ENCODE measurements around the gene IQCM.

DNA sequence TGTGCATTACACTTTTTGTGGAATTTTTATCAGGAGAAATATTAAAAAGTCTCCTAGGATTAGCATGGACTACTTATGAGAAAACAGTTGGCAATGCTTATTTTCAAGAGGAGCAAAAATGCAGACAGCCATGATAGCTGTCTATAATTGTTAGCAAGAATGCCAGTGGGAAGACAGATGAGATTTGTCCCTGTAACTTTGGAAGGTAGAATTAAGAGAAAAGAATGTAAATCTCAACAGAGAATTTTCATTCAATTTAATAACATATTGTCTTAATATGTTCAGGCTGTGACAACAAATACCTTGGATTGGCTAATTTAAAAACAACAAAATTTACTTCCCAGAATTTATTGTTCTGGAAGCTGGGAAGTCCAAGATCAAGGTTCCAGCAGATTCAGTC, 349.2 kb downstream of the IQCM start:
- TF ChIP-seq, protein P1, sequence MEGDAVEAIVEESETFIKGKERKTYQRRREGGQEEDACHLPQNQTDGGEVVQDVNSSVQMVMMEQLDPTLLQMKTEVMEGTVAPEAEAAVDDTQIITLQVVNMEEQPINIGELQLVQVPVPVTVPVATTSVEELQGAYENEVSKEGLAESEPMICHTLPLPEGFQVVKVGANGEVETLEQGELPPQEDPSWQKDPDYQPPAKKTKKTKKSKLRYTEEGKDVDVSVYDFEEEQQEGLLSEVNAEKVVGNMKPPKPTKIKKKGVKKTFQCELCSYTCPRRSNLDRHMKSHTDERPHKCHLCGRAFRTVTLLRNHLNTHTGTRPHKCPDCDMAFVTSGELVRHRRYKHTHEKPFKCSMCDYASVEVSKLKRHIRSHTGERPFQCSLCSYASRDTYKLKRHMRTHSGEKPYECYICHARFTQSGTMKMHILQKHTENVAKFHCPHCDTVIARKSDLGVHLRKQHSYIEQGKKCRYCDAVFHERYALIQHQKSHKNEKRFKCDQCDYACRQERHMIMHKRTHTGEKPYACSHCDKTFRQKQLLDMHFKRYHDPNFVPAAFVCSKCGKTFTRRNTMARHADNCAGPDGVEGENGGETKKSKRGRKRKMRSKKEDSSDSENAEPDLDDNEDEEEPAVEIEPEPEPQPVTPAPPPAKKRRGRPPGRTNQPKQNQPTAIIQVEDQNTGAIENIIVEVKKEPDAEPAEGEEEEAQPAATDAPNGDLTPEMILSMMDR (conservative IDR thresholded peaks at IDR 0.05; ENCODE audit: low read length), result no peak
- TF ChIP-seq EZH2phosphoT487 (IDR thresholded peaks at IDR 0.05; ENCODE audit: borderline replicate concordance), result no peak

All from Loucy (cell line).